ENCODE results near the gene ZNF548.

ZNF548 gene

DNA sequence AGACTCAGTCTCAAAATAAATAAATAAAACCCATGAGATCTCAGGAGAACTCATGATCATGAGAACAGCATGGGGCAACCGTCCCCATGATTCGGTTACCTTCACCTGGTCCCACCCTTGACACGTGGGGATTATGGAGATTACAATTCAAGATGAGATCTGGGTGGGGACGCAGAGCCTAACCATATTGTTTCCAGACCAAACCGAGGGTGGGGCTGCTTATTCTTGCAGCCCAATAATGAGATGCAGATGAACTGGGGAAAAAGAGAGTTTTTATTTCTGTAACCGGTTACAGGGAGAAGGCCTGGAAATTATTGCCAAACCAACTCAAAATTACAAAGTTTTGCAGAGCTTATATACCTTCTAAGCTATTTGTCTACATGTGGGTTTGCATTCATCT is 13.5 kb upstream of the ZNF548 start:
- TF ChIP-seq, protein P1, sequence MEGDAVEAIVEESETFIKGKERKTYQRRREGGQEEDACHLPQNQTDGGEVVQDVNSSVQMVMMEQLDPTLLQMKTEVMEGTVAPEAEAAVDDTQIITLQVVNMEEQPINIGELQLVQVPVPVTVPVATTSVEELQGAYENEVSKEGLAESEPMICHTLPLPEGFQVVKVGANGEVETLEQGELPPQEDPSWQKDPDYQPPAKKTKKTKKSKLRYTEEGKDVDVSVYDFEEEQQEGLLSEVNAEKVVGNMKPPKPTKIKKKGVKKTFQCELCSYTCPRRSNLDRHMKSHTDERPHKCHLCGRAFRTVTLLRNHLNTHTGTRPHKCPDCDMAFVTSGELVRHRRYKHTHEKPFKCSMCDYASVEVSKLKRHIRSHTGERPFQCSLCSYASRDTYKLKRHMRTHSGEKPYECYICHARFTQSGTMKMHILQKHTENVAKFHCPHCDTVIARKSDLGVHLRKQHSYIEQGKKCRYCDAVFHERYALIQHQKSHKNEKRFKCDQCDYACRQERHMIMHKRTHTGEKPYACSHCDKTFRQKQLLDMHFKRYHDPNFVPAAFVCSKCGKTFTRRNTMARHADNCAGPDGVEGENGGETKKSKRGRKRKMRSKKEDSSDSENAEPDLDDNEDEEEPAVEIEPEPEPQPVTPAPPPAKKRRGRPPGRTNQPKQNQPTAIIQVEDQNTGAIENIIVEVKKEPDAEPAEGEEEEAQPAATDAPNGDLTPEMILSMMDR (IDR thresholded peaks at IDR 0.05; ENCODE audit: extremely low read depth, missing control alignments): no peak
- no peak for DNase-seq (ENCODE audit: low spot score)

DNA sequence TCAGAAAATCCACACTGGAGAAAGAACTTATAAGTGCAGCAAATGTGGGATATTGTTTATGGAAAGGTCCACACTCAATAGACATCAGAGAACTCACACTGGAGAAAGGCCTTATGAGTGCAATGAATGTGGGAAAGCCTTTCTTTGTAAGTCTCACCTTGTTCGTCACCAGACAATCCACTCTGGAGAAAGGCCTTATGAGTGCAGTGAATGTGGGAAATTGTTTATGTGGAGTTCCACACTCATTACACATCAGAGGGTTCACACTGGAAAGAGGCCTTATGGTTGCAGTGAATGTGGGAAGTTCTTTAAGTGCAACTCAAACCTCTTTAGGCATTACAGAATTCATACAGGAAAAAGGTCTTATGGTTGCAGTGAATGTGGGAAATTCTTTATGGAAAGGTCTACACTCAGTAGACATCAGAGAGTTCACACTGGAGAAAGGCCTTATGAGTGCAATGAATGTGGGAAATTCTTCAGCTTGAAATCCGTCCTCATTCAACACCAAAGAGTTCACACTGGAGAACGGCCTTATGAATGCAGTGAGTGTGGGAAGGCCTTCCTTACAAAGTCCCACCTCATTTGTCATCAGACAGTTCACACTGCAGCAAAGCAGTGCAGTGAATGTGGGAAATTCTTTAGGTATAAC is 12.0 kb upstream of the ZNF548 start:
- TF ChIP-seq, protein P1 (IDR thresholded peaks at IDR 0.05; ENCODE audit: extremely low read depth, missing control alignments): no peak
- no peak for DNase-seq (ENCODE audit: low spot score)

GRCh38 chr19:57380923-57381322 is 8.7 kb upstream of the ZNF548 start:
- no peak for DNase-seq (ENCODE audit: low spot score)
- TF ChIP-seq, protein P1 (IDR thresholded peaks at IDR 0.05; ENCODE audit: extremely low read depth, missing control alignments): no peak

- no peak for DNase-seq (ENCODE audit: low spot score)
- TF ChIP-seq, protein P1 (IDR thresholded peaks at IDR 0.05; ENCODE audit: extremely low read depth, missing control alignments): no peak
These were observed 6.7 kb upstream of the ZNF548 start for GRCh38 chr19:57382806-57383488.

GRCh38 chr19:57389194-57389729 is 392 bp upstream of the ZNF548 start:
- TF ChIP-seq, protein P1 (IDR thresholded peaks at IDR 0.05; ENCODE audit: extremely low read depth, missing control alignments): no peak
- DNase-seq (ENCODE audit: low spot score): no peak

DNA sequence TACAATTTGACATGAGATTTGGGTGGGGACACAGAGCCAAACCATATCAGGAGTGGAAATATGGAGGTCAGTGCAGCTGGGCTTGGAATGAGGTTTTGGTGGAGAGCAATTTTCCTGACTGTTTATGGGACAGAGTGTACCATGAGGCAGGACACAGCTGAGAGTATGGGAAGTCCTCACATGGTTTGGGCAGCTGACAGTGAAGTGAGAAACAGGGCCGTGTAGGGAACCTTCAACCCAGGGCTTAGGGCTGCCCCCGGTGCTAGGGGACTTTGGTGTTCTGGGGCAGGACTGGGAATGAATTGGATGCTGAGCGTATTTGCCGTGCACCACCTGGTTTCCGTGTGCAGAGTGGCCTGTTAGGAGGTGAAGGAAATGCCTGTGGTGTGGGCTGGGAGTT is 6.1 kb downstream of the ZNF548 start:
- TF ChIP-seq, protein P1 (IDR thresholded peaks at IDR 0.05; ENCODE audit: extremely low read depth, missing control alignments): no peak
- no peak for DNase-seq (ENCODE audit: low spot score)

DNA sequence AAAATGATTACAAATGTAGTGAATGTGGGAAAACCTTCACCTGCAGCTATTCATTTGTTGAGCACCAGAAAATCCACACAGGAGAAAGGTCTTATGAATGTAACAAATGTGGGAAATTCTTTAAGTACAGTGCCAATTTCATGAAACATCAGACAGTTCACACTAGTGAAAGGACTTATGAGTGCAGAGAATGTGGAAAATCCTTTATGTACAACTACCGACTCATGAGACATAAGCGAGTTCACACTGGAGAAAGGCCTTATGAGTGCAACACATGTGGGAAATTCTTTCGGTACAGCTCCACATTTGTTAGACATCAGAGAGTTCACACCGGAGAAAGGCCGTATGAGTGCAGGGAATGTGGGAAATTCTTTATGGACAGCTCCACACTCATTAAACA is 9.2 kb downstream of the ZNF548 start:
- no peak for DNase-seq (ENCODE audit: low spot score)
- TF ChIP-seq, protein P1 (IDR thresholded peaks at IDR 0.05; ENCODE audit: extremely low read depth, missing control alignments): no peak

Measured in GM20000 (cell line).